D721Med (cell line): ENCODE data around the gene TSBP1.

ENCODE experiments used
- DNase-seq: peaks from one replicate; pipeline ENCODE4 v3.0.0; 2011; ENCODE audit warnings: low spot score; ENCODE audit not compliant: insufficient read length
- FAIRE-seq: peaks from 2 replicates; lab custom pipeline; 2011; peaks lifted over from hg19 to GRCh38; lab: Jason Lieb, UNC
- CTCF ChIP-seq: IDR thresholded peaks from 2 replicates; pipeline ENCODE4 v1.5.1; 2012; ENCODE audit warnings: mild to moderate bottlenecking, control low read depth; ENCODE audit not compliant: insufficient read depth; ENCODE audit errors: missing control alignments

Gene TSBP1

GRCh38 chr6:32406857-32407256 lies 35.2 kb upstream of the TSBP1 start, which contains the start of gene BTNL2:
TSS of gene BTNL2 (minus strand) at chr6:32407181. CDS start at chr6:32407123, 58 bp downstream.
- no peak for DNase-seq
- no peak for FAIRE-seq
- no peak for TF ChIP-seq CTCF

- no peak for TF ChIP-seq CTCF
- no peak for DNase-seq
- FAIRE-seq, result no peak
Observed at GRCh38 chr6:32406197-32406596, 34.5 kb upstream of the TSBP1 start.

GRCh38 chr6:32405656-32406055 lies 34.0 kb upstream of the TSBP1 start:
- DNase-seq, result no peak
- no peak for TF ChIP-seq CTCF
- no peak for FAIRE-seq

GRCh38 chr6:32402812-32403211 lies 31.1 kb upstream of the TSBP1 start:
- TF ChIP-seq CTCF, result no peak
- FAIRE-seq (no peak), DNase-seq (no peak)

- FAIRE-seq, result no peak
- TF ChIP-seq CTCF, result no peak
- DNase-seq, result no peak
Observed at GRCh38 chr6:32401284-32401963, 29.7 kb upstream of the TSBP1 start.

- no peak for TF ChIP-seq CTCF
- no peak for DNase-seq
- FAIRE-seq, result no peak
Observed at GRCh38 chr6:32397252-32397920, 25.7 kb upstream of the TSBP1 start.

- no peak for TF ChIP-seq CTCF
- FAIRE-seq (no peak), DNase-seq (no peak)
Observed at GRCh38 chr6:32396028-32396427, 24.3 kb upstream of the TSBP1 start.
